NCI-H524 treated with DMSO at 0.1 percent for 48 hours (cell line): ENCODE data around the gene CARF.

Experiments used
- DNase-seq: peaks from one replicate; lab custom pipeline; 2025; lab: John Stamatoyannopoulos, UW

The CARF gene

GRCh38 chr2:203021991-203022390, 109.9 kb downstream of the CARF start:
- no peak for DNase-seq

- no peak for DNase-seq
These were observed 110.7 kb downstream of the CARF start for GRCh38 chr2:203022751-203023150.

GRCh38 chr2:203025592-203025991, 113.5 kb downstream of the CARF start:
- no peak for DNase-seq

GRCh38 chr2:203030545-203030944, 118.5 kb downstream of the CARF start:
- DNase-seq: no peak

- DNase-seq: no peak
These were observed 118.9 kb downstream of the CARF start for GRCh38 chr2:203030991-203031390.

- no peak for DNase-seq
These were observed 121.3 kb downstream of the CARF start for GRCh38 chr2:203033395-203033794.

GRCh38 chr2:203035879-203036470, 123.9 kb downstream of the CARF start:
- no peak for DNase-seq
